GM12891 (cell line): ENCODE data around the gene RNF146.

ENCODE experiments used
- POLR2A ChIP-seq: IDR thresholded peaks from 2 replicates; pipeline ENCODE4 v1.6.1; 2011; ENCODE audit warnings: low read depth, low read length, control low read depth
- SPI1 ChIP-seq: IDR thresholded peaks from 2 replicates; pipeline ENCODE4 v1.6.1; 2011; ENCODE audit warnings: low read depth, low read length, control low read depth

DNA sequence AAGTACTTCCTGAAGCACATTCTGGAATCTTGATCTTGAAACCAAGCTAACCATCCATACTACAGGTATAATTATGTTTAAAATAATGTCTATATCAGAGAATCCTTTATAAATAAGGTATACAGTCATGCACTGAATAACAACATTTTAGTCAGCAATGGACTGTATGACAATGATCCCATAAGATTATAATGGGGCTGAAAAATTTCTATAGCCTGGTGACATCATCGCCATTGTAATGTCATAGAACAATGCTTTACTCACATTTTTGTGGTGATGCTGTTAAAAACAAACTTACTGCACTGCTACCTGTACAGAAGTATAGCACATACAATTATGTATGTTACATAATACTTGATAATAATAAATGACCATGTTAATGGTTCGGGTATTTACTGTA, 31.8 kb downstream of the RNF146 start:
- TF ChIP-seq SPI1 (no peak), POLR2A (no peak)
